SKM-1 treated with dmso at 0.1 percent for 144 hours (cell line): ENCODE results near the gene BCL7A.

Experiments used
- DNase-seq: peaks from one replicate; lab custom pipeline; 2025; ENCODE audit not compliant: unreplicated experiment; lab: John Stamatoyannopoulos, UW

Gene BCL7A

GRCh38 chr12:122076743-122077495 is 55.2 kb downstream of the BCL7A start:
- DNase-seq, result no peak

DNA sequence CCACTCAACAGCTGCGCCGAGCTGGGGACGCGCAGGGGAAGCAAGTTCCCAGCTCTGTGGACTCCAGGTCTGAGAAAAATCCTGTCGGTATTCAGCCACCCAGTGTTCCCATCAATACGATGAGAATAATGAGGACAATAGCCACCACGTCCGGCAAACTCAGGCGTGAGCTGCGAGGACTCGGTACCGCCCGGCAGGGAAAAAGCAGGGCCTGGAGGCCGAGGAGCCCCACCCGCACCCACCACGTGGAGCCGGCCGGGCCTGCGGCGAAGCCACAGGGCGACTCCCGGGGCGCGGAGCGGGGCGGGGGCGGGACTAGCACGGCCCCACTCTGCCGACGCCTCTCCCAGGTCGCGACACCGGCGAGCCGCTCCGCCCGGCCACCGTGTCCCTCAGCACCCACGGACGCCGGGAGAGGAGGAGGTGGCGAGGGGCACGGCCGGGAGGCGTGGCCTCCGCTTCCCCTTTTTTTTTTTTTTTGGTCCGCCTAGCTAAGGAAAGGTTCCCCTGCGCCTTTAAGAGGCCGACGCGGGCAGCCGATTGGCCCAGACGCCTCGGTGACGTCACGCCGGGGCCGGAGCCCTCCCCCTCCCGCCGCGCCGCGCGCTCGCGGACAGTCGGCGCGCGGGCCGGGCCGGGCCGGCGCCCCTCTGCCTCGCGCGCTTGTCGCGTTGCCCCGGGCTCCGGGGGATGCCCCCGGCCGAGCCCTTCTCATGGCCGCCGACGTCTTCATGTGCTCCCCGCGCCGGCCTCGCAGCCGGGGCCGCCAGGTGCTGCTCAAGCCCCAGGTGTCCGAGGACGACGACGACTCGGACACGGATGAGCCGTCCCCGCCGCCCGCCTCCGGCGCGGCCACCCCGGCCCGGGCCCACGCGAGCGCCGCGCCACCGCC is 56.7 kb downstream of the BCL7A start, which contains the start of gene MLXIP:
Gene MLXIP (plus strand): TSS at position 616 of the 892 bp plus-strand sequence. CDS start 98 bp downstream, at position 714.
- DNase-seq, result peak; percentile 81

DNA sequence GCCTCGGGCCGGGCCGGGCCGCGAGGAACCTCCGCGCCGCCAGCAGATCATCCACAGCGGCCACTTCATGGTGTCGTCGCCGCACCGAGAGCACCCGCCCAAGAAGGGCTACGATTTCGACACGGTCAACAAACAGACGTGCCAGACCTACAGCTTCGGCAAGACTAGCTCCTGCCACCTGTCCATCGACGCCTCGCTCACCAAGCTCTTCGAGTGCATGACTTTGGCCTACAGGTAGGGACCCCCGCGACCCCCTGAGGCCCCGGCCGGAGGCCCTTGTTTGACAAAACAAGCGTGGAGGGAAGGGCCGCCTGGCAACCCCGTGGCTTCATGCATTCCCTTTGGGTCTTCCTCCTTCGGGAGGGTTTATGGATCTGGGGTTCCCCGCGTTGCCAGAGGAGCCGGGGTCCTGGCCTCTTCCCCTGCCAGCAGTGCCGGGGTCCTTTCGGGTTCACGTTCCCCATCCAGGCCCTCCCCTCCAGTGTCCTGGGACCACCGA is 57.4 kb downstream of the BCL7A start:
- DNase-seq, result no peak

DNA sequence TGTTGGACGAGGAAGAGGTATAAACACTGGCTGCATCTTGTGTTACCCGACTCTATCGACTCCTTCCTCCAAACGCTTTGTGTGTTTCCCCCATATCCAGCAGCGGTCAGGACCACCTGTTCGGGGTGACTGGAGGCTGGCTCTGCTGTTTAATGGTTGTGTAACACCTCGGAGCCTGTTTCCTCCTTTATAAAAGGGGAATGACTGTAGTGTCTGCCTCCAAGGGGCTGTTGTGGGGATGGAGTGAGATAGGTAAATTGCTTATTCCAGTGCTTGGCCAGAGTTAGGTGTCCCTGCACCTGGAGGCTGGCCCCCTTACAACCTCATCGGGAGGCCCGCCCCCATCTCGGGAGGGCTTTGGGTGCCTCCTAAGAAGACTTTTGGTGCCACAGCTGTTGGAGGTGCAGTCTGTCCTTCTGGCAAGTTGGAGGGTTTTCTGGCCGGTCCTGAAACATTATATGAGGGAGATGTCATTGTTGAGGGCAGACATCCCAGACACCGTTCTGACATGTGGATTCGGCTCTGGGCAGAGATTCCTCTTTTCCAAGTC is 57.9 kb downstream of the BCL7A start:
- no peak for DNase-seq

DNA sequence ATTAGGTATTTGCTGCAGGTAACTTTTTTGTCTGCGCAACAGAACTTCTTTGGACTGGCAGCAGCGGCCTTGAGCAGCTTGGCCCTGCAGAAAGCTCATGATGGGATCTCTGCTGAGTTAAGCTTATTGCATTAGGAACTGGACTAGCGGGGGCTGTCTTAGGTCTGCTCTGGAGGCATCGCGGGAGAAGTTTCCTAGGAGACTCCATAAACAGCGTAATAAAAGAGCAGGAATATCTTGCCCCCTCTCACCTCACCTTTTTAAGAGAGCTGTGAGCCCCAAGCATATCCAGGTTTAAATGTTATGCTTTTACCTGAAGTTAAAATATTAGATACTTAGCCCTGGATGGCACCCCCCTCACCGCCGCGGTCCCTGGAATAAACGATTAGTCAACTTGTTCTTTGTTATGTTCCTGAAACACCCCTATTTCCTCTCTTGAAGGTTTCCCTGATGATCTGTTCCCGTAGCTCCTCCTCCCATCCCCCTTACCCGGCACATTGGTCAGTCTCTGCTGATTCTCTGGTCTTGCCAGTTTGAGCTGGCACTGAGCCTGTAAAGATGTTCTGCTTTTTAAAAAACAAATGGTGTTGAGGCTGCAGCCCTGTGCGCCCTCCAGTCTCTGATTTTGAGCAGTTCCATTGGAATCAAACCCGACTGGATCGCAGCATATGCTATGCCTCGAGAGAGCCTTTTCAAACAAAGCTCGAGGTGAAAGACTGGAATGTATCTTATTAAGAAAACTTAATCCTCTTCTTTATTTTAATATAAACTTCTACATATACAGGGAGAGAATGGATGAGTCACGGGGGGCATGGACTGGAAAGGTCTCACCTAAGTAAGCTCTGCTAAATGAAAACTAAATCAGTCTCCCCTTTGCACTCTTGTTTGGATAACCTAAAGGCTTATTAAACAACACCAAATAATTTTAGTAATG is 58.7 kb downstream of the BCL7A start:
- DNase-seq, result peak; percentile 25

DNA sequence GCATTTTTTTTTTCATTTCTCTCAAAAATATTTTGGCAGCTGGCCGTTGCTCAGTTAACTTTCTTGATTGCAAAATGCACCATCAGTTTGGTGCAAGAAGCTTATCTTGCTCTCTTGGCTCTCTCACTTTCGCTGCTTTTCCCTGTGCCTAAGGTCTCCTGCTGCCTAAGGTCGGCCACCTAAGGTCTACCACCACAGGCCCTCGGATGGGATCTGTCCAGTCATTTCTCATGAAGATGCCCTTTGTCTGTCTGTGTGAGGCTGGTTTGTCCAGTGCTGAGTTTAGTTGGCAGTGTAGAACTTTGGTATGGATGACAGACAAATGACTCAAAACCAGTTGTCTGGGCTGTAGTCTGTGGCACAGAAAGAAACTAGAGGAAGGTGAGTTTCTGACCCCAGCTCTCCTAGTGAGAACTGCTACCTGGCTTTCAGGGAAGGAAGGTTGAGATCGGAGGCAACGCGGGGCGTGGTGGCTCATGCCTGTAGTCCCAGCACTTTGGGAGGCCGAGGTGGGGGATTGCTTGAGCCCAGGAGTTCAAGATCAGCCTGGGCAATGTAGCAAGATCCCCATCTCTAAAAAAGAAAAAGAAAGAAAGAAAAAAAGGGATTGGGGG is 59.5 kb downstream of the BCL7A start:
- no peak for DNase-seq

- peak; percentile 50 for DNase-seq
Measured at GRCh38 chr12:122081697-122082221, 60.1 kb downstream of the BCL7A start.

DNA sequence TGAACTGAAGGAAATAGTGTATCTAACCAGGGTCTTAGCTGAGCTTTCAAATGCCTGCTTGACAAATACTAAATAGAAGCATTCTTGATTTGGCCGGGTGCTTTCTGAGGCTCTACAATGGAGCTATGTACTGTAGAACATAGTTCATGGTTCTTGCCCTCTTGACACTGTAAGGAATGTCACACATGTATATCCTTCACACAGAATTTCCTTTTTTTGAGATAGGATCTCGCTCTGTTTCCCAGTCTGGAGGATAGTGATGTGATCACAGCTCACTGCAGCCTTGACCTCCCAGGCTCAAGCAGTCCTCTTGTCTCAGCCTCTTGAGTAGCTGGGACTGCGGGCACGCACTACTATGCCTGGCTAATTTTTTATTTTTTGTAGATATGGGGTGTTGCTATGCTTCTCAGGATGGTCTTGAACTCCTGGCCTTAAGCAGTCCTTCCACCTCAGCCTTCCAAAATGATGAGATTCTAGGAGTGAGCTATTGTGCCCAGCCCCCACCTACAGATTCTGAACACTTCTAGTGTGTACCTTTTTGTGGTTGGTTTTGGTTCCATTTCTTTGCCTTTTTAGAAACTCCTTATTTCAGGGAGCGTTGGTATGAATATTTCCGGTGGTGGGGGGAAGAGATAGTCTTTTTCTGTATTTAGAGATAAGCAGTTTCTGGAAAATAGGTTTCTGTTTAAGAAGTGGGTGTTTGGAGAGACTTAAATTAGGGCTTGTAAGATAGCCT is 61.1 kb downstream of the BCL7A start:
- DNase-seq, result no peak

- no peak for DNase-seq
Measured at GRCh38 chr12:122084857-122085405, 63.2 kb downstream of the BCL7A start.

DNA sequence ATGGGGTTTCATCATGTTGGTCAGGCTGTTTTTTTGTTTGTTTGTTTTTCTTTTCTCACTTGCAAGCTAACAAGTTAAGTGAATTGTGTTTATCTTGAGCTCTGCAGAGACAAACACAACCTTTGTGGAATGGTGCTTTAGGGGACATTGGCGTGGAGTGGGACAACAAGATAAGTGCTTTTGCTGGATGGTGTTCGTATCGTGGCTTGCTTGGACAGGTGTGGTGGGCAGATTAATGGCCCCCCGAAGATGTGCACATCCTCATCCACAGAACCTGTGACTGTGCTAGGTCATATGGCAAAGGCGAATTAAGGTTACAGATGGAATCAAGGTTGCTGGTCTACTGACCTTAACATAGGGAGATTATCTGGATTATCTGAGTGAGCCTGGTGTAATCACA is 63.9 kb downstream of the BCL7A start:
- DNase-seq, result no peak

- no peak for DNase-seq
Measured at GRCh38 chr12:122086116-122086515, 64.4 kb downstream of the BCL7A start.

DNA sequence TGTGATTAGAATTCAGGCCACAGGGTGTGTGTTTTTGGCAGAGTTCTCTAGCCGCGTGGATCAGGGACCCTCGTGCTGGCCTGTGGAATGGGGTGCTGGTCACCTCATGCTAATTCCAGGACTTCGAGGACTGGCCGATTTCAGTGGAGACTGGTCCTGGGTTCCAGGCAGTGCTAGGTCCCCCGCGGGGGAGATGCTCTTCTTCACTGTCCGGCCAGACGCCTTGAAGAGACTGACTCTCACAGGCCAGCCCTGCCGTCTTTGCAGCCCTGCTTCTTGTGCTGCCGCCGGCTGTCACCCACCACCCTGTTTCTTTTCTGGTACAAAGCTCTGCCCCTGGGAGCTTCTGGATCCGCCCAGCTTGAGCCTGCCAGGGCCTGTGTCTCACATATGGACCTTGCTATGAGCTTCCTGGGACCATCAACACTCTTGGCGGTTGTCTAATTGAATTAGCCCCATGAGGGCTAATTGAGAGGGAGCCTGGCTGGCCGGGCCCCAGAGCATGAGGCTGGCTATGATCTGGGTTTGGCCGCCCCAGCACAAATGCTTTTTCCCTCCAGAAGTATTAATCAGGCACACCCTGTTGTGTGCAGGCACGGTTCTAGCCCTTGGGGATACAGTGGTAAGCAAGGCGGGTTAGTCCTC is 65.1 kb downstream of the BCL7A start:
- no peak for DNase-seq

- DNase-seq, result no peak
Measured at GRCh38 chr12:122087431-122088178, 65.9 kb downstream of the BCL7A start.

- DNase-seq, result no peak
Measured at GRCh38 chr12:122088179-122088810, 66.6 kb downstream of the BCL7A start.

- DNase-seq, result no peak
Measured at GRCh38 chr12:122089077-122089476, 67.4 kb downstream of the BCL7A start.

DNA sequence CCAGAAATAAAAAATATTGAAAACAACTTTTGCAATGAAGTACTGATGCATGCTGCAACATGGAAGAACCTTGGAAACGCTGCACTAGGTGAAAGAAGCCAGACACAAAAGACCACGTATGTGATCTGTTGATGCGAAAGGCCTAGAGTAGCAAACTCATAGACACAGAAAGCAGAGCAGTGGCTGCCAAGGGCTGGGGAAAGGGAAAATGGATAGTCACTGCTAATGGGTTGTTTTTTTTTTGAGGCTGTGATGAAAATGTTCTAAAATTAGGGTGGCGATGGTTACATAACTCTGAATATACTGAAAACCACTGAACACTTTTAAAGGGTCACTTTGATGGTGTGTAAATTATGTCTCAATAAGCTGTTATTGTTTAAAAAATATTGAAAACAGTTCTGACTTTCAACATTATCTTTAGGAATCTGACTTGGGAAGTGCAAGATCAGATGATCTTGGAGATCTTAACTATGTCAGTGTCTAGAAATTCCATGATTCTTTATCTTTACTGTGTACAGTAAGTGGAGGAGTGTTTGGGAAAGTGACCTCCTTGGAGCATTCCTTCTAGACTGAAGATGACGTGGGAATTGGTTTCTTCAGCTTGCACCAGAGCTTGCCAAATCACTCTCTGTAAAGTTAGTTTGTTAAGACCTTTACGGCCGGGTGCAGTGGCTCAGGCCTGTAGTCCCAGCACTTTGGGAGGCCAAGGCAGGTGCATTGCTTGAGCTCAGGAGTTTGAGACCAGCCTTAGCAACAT is 69.3 kb downstream of the BCL7A start:
- DNase-seq, result no peak
